Neuron (in vitro differentiated cells): ENCODE measurements around the gene HAUS8.

Source experiments
- H2AFZ ChIP-seq: one replicate; pipeline ENCODE4 v1.6.1; 2013; ENCODE audit warnings: low read depth, mild to moderate bottlenecking, inconsistent platforms, low read length, moderate library complexity
- H3K27me3 ChIP-seq: one replicate; pipeline ENCODE4 v1.6.1; 2013; ENCODE audit warnings: low read length; ENCODE audit not compliant: insufficient read depth
- H3K36me3 ChIP-seq: one replicate; pipeline ENCODE4 v1.6.1; 2013; ENCODE audit warnings: low read length; ENCODE audit not compliant: insufficient read depth
- H3K4me1 ChIP-seq: one replicate; pipeline ENCODE4 v1.6.1; 2013; ENCODE audit warnings: low read length; ENCODE audit not compliant: insufficient read depth
- H3K4me3 ChIP-seq: 2 replicates; pipeline ENCODE4 v1.5.1; 2013; ENCODE audit warnings: mild to moderate bottlenecking, low read length, moderate library complexity
- H3K9me3 ChIP-seq: one replicate; pipeline ENCODE4 v1.6.1; 2013; ENCODE audit warnings: low read length

The HAUS8 gene, protein sequence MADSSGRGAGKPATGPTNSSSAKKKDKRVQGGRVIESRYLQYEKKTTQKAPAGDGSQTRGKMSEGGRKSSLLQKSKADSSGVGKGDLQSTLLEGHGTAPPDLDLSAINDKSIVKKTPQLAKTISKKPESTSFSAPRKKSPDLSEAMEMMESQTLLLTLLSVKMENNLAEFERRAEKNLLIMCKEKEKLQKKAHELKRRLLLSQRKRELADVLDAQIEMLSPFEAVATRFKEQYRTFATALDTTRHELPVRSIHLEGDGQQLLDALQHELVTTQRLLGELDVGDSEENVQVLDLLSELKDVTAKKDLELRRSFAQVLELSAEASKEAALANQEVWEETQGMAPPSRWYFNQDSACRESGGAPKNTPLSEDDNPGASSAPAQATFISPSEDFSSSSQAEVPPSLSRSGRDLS

GRCh38 chr19:17075035-17075863, at the start of gene HAUS8, which contains the start of gene MYO9B:
Gene HAUS8 (minus strand): TSS chr19:17075452. CDS start chr19:17075422, 30 bp downstream.
Gene MYO9B (plus strand): TSS chr19:17075777. CDS start chr19:17101718, 25,941 bp downstream.
- Histone ChIP-seq H3K9me3 (no peaks in the 10 kb centered on the region), H3K27me3 (no peaks in the 10 kb centered on the region), H3K4me1 (peaks cover 36% of the 10 kb centered on the region), H3K36me3 (peaks cover 14% of the 10 kb centered on the region), H3K4me3 (peak within 1 kb of the TSS; percentile 69), H2AFZ (peak within 1 kb of the TSS; percentile 21)

DNA sequence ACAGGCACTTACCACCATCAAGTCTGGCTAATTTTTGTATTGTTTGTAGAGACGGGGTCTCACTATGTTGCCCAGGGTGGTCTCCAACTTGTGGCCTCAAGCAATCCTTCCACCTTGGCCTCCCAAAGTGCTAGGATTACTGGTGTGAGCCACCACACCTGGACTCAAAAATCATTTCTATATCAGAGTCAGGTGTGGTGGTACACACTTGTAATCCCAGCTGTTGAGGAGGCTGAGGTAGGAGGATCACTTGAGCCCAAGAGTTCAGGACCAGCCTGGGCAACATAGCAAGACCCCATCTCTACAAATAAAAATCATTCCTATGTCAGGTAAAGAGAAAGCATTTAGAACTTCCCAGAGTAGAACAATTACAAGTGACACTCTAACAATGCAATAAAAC, 48.8 kb upstream of the HAUS8 start:
- no peaks in the 10 kb centered on the region for H3K27me3 ChIP-seq
- no peaks in the 10 kb centered on the region for H3K4me1 ChIP-seq
- no peaks in the 10 kb centered on the region for H3K9me3 ChIP-seq
- H3K36me3 ChIP-seq: peaks cover 14% of the 10 kb centered on the region
- H2AFZ ChIP-seq: no peak overlapping the region
- H3K4me3 ChIP-seq: no peak overlapping the region

- no peaks in the 10 kb centered on the region for H3K27me3 ChIP-seq
These were observed 47.8 kb upstream of the HAUS8 start for GRCh38 chr19:17123041-17123440.

DNA sequence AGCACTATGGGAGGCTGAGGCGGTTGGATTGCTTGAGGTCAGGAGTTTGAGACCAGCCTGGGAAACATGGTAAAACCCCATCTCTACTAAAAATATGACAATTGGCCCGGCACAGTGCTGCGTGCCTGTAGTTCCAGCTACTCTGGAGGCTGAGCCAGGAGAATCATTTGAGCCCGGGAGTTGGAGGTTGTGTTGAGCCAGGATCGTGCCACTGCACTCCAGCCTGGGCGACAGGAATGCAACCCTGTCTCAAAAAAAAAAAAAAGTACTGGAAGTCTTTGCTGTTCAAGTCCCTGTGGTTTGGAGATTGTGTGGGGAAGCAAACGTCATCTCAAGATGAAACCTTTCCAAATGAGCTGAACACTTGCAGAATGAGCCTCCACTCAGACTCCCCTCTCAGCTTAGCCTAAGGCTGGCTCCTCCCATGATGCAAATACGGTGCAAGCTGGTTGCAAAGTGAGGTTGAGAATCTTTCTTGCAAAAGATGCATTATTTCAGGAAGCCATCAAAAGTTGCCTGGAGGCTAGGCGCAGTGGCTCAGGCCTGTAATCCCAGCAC, 46.6 kb upstream of the HAUS8 start:
- no peak overlapping the region for H3K4me3 ChIP-seq
- no peaks in the 10 kb centered on the region for H3K4me1 ChIP-seq
- peaks cover 12% of the 10 kb centered on the region for H3K36me3 ChIP-seq
- no peaks in the 10 kb centered on the region for H3K9me3 ChIP-seq
- H2AFZ ChIP-seq: no peak overlapping the region
- no peaks in the 10 kb centered on the region for H3K27me3 ChIP-seq

More at GRCh38 chr19:17123041-17123440, 47.8 kb upstream of the HAUS8 start:
- H3K9me3 ChIP-seq: no peaks in the 10 kb centered on the region
- H3K4me1 ChIP-seq: no peaks in the 10 kb centered on the region
- H3K4me3 ChIP-seq: no peak overlapping the region
- peaks cover 12% of the 10 kb centered on the region for H3K36me3 ChIP-seq
- no peak overlapping the region for H2AFZ ChIP-seq

DNA sequence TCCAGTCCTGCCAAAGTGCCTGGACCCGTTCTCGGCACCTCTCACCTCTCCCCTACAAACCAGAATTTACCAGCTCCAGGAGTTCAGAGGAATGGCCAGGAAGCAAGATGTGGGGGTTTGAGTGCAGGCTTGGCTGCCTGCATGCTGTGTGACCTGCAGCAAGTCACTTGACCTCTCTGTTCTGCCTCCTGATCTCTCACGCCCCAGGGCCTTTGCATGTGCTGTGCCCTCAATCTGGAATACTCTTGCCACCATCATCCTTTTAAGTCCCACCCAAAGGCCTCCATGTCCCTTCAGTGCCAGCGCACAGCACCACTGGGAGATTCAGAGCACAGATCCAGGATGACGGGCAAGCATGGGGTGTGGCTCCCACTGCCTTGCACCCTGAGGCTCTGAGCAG, 43.7 kb upstream of the HAUS8 start:
- Histone ChIP-seq H3K36me3 (peaks cover 21% of the 10 kb centered on the region), H3K4me3 (no peak overlapping the region), H3K9me3 (no peaks in the 10 kb centered on the region), H3K27me3 (no peaks in the 10 kb centered on the region), H3K4me1 (no peaks in the 10 kb centered on the region), H2AFZ (no peak overlapping the region)

GRCh38 chr19:17116996-17117702, 41.9 kb upstream of the HAUS8 start:
- H3K9me3 ChIP-seq: no peaks in the 10 kb centered on the region
- H3K4me3 ChIP-seq: no peak overlapping the region
- H3K27me3 ChIP-seq: no peaks in the 10 kb centered on the region
- H3K4me1 ChIP-seq: no peaks in the 10 kb centered on the region
- peaks cover 23% of the 10 kb centered on the region for H3K36me3 ChIP-seq
- no peak overlapping the region for H2AFZ ChIP-seq

GRCh38 chr19:17114414-17114831, 39.2 kb upstream of the HAUS8 start:
- H3K36me3 ChIP-seq: peaks cover 31% of the 10 kb centered on the region
- no peaks in the 10 kb centered on the region for H3K4me1 ChIP-seq
- peaks cover 1% of the 10 kb centered on the region for H3K9me3 ChIP-seq
- no peak overlapping the region for H2AFZ ChIP-seq
- H3K4me3 ChIP-seq: no peak overlapping the region
- no peaks in the 10 kb centered on the region for H3K27me3 ChIP-seq

DNA sequence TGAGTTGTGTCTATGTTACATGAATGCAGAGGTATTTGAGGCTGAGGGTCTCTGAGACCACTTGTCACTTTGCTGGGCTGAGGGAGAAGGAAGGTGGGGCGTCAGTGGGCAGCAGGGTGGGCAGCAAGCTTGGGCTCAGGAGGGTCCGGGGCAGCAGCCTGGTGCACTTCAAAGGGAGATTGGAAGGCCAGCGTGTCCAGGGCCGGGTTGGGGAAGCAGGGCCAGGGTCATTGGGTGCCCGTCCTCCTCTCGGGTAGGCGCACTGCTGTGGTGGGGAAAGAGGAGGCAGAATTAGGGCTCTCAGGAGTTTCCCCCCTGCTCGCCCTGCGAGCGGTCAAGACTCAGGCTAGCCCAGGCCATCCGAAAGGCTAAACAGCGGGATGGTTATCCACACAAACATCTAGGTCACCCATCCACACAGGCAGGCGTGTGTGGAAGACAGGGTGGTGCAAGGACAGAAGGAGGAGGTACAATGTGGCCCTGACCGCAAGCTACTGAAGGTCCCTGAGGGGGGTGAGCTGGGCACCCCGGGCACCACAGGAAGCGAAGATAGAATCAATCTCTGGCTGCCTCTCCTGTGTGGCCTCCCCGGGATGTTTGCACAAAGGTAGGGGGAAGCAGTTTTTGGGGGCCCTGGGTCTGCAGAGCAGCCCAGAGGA, 38.0 kb upstream of the HAUS8 start:
- H3K4me3 ChIP-seq: no peak overlapping the region
- peaks cover 28% of the 10 kb centered on the region for H3K36me3 ChIP-seq
- H3K27me3 ChIP-seq: no peaks in the 10 kb centered on the region
- H2AFZ ChIP-seq: no peak overlapping the region
- peaks cover 1% of the 10 kb centered on the region for H3K9me3 ChIP-seq
- no peaks in the 10 kb centered on the region for H3K4me1 ChIP-seq

DNA sequence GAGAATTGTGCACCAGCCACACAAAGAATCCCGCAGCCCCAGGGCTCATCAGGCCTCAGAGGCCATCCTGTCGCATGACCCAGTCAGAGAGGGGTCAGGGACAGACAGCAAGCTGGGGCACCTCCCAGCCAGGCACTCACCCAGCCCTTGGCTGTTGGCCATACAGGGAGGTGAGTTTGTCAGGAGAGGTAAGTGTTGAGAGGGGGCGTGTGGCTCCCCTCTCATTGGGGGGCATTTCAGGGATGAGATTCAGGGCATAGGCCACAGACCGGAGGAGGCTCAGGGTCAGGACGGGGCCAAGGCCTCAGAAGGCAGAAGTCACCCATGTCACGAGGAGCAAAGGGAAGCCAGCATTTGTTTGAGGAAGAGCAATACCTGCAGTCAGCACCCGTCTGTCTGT, 37.4 kb upstream of the HAUS8 start:
- H3K27me3 ChIP-seq: no peaks in the 10 kb centered on the region
- no peak overlapping the region for H3K4me3 ChIP-seq
- H2AFZ ChIP-seq: no peak overlapping the region
- H3K9me3 ChIP-seq: peaks cover 1% of the 10 kb centered on the region
- peaks cover 28% of the 10 kb centered on the region for H3K36me3 ChIP-seq
- H3K4me1 ChIP-seq: no peaks in the 10 kb centered on the region

DNA sequence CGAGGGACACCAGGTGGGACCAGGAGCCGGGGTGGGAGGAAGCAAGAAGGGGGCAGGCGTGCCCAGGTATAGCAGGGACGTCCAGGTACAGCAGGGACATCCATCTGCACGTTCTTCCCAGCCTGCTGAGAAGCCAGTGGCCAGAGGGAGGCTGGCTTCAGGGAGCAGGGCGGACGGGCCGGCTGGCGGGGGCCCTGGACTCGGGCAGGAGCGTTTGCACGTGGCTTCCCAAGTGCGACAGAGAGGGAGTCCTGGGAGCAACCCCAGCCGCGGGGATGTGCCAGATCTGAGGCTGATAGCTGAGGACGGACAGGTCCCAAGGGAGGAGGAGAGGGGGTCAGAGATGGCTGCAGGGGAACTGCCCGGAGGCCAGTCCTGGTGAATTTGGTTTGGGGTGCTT, 37.0 kb upstream of the HAUS8 start:
- Histone ChIP-seq H3K4me1 (no peaks in the 10 kb centered on the region), H3K27me3 (no peaks in the 10 kb centered on the region), H3K9me3 (peaks cover 1% of the 10 kb centered on the region), H2AFZ (no peak overlapping the region), H3K4me3 (no peak overlapping the region), H3K36me3 (peaks cover 28% of the 10 kb centered on the region)

DNA sequence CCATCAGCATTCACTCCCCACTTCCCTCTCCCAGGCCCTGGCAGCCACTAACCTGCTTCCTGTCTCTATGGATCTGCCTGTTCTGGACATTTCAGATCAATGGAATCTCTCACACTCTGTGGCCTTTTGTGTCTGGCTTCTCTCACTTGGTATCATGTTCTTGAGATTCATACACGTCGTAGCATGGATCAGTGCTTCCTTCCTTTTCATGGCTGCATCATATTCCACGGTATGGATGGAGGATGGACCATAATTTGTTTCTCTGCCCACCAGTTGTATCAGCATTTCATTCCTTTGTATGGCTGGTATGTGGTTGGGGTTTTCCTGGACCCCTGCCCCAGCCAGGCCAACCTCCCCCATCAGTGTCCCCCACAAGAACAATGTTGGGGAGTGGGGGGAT, 36.5 kb upstream of the HAUS8 start:
- Histone ChIP-seq H3K27me3 (no peaks in the 10 kb centered on the region), H3K9me3 (peaks cover 1% of the 10 kb centered on the region), H3K36me3 (peaks cover 28% of the 10 kb centered on the region), H3K4me1 (no peaks in the 10 kb centered on the region), H2AFZ (no peak overlapping the region), H3K4me3 (no peak overlapping the region)

GRCh38 chr19:17110599-17110966, 35.3 kb upstream of the HAUS8 start:
- Histone ChIP-seq H3K9me3 (peaks cover 1% of the 10 kb centered on the region), H3K4me3 (no peak overlapping the region), H2AFZ (no peak overlapping the region), H3K27me3 (no peaks in the 10 kb centered on the region), H3K36me3 (peaks cover 29% of the 10 kb centered on the region), H3K4me1 (no peaks in the 10 kb centered on the region)
